HEK293 (cell line): ENCODE results near the gene LDLRAD2.

Experiments used
- CTCF ChIA-PET: fragments of 350-600 bp; formaldehyde crosslinking; extraction: SDS; loops from one replicate; lab custom pipeline; 2021; ENCODE audit warnings: antibody characterized with exemption; lab: Yijun Ruan, JAX
- POLR2A ChIA-PET: fragments of 300-600 bp; formaldehyde crosslinking; extraction: SDS; loops from one replicate; lab custom pipeline; 2020; ENCODE audit warnings: antibody characterized with exemption, inconsistent platforms; lab: Yijun Ruan, JAX
- H3K27ac ChIP-seq: fragments of 200-500 bp; sonication (Bioruptor generic); 2 replicates; pipeline ENCODE4 v1.5.1; 2014; ENCODE audit warnings: low read depth, low read length, control low read depth, inconsistent platforms; ENCODE audit errors: extremely low read depth
- H3K36me3 ChIP-seq, 2 experiments: fragments of 200-500 bp in 1 of 2; sonication (Bioruptor generic) in 1 of 2; 1 replicate in 1 of 2; 2 replicates in 1 of 2; pipeline ENCODE4 v1.5.1; 2014 to 2017; ENCODE audit warnings: inconsistent platforms in 2 of 2, low read length in 2 of 2; ENCODE audit not compliant: control insufficient read depth in 2 of 2, insufficient read depth in 1 of 2
- H3K4me1 ChIP-seq: fragments of 200-500 bp; sonication (Bioruptor generic); 2 replicates; pipeline ENCODE4 v1.5.1; 2014; ENCODE audit warnings: mild to moderate bottlenecking, low read length, inconsistent platforms; ENCODE audit not compliant: control insufficient read depth, insufficient read depth
- H3K4me3 ChIP-seq: 2 replicates; pipeline ENCODE4 v1.5.1; 2011; ENCODE audit warnings: low read depth, mild to moderate bottlenecking, control low read depth, low read length, moderate library complexity
- H3K9me3 ChIP-seq: fragments of 200-500 bp; sonication (Bioruptor generic); 2 replicates; pipeline ENCODE4 v1.5.1; 2014; ENCODE audit warnings: low read depth, low read length, inconsistent platforms; ENCODE audit not compliant: control insufficient read depth, insufficient read depth
- SALL2 ChIP-seq: fragments of 450-650 bp; formaldehyde crosslinking; IDR thresholded peaks from 2 replicates; pipeline ENCODE4 v1.5.0; 2017; ENCODE audit warnings: missing biosample characterization, mild to moderate bottlenecking, missing genetic modification characterization, borderline replicate concordance
- SP3 ChIP-seq: fragments of 450-650 bp; formaldehyde crosslinking; IDR thresholded peaks from 2 replicates; pipeline ENCODE4 v1.5.1; 2016; ENCODE audit warnings: missing biosample characterization, missing genetic modification characterization
- ZBTB48 ChIP-seq: fragments of 450-650 bp; formaldehyde crosslinking; IDR thresholded peaks from 2 replicates; pipeline ENCODE4 v1.5.1; 2016; ENCODE audit warnings: missing biosample characterization, missing genetic modification characterization
- ZNF132 ChIP-seq: fragments of 450-650 bp; formaldehyde crosslinking; IDR thresholded peaks from 2 replicates; pipeline ENCODE4 v1.5.1; 2017; ENCODE audit warnings: missing biosample characterization, missing genetic modification characterization, borderline replicate concordance
- ZNF19 ChIP-seq: fragments of 450-650 bp; formaldehyde crosslinking; IDR thresholded peaks from 2 replicates; pipeline ENCODE4; 2016; ENCODE audit warnings: missing biosample characterization, missing genetic modification characterization, low read depth
- ZNF324 ChIP-seq: fragments of 450-650 bp; formaldehyde crosslinking; IDR thresholded peaks from 2 replicates; pipeline ENCODE4 v1.5.1; 2016; ENCODE audit warnings: missing biosample characterization, missing genetic modification characterization
- ZNF404 ChIP-seq: fragments of 450-650 bp; formaldehyde crosslinking; IDR thresholded peaks from 2 replicates; pipeline ENCODE4 v1.5.1; 2017; ENCODE audit warnings: missing biosample characterization, missing genetic modification characterization
- ZNF548 ChIP-seq: fragments of 450-650 bp; formaldehyde crosslinking; IDR thresholded peaks from 2 replicates; pipeline ENCODE4 v1.5.1; 2016; ENCODE audit warnings: missing biosample characterization, missing genetic modification characterization
- ZNF623 ChIP-seq: fragments of 450-650 bp; formaldehyde crosslinking; IDR thresholded peaks from 2 replicates; pipeline ENCODE4 v1.5.1; 2016; ENCODE audit warnings: missing biosample characterization, missing genetic modification characterization
- ZNF664 ChIP-seq: fragments of 450-650 bp; formaldehyde crosslinking; IDR thresholded peaks from 2 replicates; pipeline ENCODE4 v1.5.1; 2016; ENCODE audit warnings: missing biosample characterization, missing genetic modification characterization
- ZNF707 ChIP-seq: fragments of 450-650 bp; formaldehyde crosslinking; IDR thresholded peaks from 2 replicates; pipeline ENCODE4 v1.5.1; 2016; ENCODE audit warnings: missing biosample characterization, missing genetic modification characterization
- ZNF776 ChIP-seq: fragments of 450-650 bp; formaldehyde crosslinking; IDR thresholded peaks from 2 replicates; pipeline ENCODE4 v1.5.0; 2017; ENCODE audit warnings: missing biosample characterization, missing genetic modification characterization, borderline replicate concordance
- ZNF785 ChIP-seq: fragments of 450-650 bp; formaldehyde crosslinking; IDR thresholded peaks from 2 replicates; pipeline ENCODE4 v1.5.1; 2016; ENCODE audit warnings: missing biosample characterization, missing genetic modification characterization
- ZNF791 ChIP-seq: fragments of 450-650 bp; formaldehyde crosslinking; IDR thresholded peaks from 2 replicates; pipeline ENCODE4 v1.5.1; 2016; ENCODE audit warnings: missing biosample characterization, missing genetic modification characterization
- ZSCAN16 ChIP-seq: fragments of 450-650 bp; formaldehyde crosslinking; IDR thresholded peaks from 2 replicates; pipeline ENCODE4 v1.5.1; 2016; ENCODE audit warnings: missing biosample characterization, missing genetic modification characterization
- TF ChIP-seq, protein P1 (sequence below): fragments of 450-650 bp; formaldehyde crosslinking; optimal IDR thresholded peaks from 2 replicates; pipeline ENCODE3; 2016; ENCODE audit warnings: missing biosample characterization, mild to moderate bottlenecking, missing genetic modification characterization
- TF ChIP-seq, protein P2 (sequence below): fragments of 450-650 bp; formaldehyde crosslinking; IDR thresholded peaks from 2 replicates; pipeline ENCODE4 v1.5.1; 2016; ENCODE audit warnings: missing biosample characterization, missing genetic modification characterization, borderline replicate concordance
- TF ChIP-seq, protein P3 (sequence below): fragments of 450-650 bp; formaldehyde crosslinking; IDR thresholded peaks from 2 replicates; pipeline ENCODE4 v1.5.1; 2016; ENCODE audit warnings: missing biosample characterization, missing genetic modification characterization

LDLRAD2 gene

DNA sequence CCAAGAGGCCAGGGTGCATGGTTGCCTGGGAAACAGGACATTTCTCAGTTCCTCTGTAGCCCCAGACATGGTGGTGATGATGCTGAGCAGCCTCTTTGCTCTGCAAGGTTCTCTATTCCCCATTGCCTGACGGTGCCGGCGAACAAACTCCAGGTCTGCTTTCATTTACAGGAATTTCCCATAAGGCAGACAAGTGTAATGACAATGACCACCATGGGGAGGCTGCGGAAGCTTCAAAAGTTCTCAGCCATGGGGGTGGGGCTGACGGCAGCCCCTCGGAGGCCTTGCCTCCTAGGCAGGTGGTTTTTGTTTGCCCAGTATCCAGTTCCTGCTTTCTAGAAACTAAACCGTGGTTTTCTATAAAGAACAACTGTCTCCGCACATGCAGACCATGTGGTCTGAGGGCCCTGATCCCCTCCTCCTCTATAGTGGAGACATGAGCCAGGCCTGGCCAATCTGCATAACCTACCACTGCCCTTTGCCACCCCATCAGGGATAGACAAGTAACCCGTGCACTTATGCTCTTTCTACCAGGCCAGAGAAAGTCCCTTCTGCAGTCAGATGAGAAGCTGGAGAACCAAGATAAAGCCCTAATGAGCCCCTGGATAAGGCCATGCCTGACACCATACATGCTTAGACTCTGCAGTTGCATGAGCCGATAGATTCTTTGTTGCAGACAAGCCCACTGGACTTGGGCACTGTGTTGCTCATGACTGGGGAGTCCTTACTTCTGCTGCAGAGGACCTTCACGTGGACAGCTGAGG is 54.1 kb downstream of the LDLRAD2 start:
- H3K9me3 ChIP-seq = no peaks in the 10 kb centered on the region
- no peak for TF ChIP-seq ZSCAN16
- no peak for TF ChIP-seq ZNF664 (tag by site-specific recombination)
- TF ChIP-seq, protein P1, sequence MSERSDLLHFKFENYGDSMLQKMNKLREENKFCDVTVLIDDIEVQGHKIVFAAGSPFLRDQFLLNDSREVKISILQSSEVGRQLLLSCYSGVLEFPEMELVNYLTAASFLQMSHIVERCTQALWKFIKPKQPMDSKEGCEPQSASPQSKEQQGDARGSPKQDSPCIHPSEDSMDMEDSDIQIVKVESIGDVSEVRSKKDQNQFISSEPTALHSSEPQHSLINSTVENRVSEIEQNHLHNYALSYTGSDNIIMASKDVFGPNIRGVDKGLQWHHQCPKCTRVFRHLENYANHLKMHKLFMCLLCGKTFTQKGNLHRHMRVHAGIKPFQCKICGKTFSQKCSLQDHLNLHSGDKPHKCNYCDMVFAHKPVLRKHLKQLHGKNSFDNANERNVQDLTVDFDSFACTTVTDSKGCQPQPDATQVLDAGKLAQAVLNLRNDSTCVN (tag by site-specific recombination) = no peak
- TF ChIP-seq ZBTB48 = no peak
- no peak for TF ChIP-seq ZNF707 (tag by site-specific recombination)
- TF ChIP-seq ZNF132 (tag by site-specific recombination) = no peak
- POLR2A ChIA-PET = interaction anchor here (1.0 kb wide), 1 partner anchor 8 kb away, joined by 4 read pairs; no protein-coding TSS in a partner anchor
- no peaks in the 10 kb centered on the region for H3K4me1 ChIP-seq
- H3K27ac ChIP-seq = no peak overlapping the region
- CTCF ChIA-PET = interaction anchor here (1.1 to 1.2 kb wide), 2 partner anchors 9 to 97 kb away, joined by 5 to 6 read pairs; no protein-coding TSS in a partner anchor
- H3K36me3 ChIP-seq = peaks cover 0 to 34% of the 10 kb centered on the region in 2 experiments; a peak in 1 of 3 replicates
- H3K4me3 ChIP-seq = no peak overlapping the region

DNA sequence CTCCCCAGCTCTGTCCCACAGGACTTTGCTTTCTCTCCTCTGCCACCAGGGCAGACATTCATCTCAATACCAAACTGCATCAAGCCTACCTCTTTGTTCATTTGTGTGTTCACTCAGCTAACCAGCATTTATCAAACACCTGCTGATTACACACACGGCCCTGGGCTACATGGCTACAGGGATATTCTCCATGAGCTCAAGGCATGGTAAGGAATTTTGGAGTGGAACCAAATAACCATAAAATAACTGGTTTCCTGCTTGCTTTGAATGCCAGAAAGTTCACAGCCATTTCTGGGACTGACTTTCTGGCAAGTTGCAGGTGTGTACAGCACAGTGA is 54.6 kb downstream of the LDLRAD2 start:
- TF ChIP-seq ZNF404 (tag by site-specific recombination) = no peak
- TF ChIP-seq, protein P2, sequence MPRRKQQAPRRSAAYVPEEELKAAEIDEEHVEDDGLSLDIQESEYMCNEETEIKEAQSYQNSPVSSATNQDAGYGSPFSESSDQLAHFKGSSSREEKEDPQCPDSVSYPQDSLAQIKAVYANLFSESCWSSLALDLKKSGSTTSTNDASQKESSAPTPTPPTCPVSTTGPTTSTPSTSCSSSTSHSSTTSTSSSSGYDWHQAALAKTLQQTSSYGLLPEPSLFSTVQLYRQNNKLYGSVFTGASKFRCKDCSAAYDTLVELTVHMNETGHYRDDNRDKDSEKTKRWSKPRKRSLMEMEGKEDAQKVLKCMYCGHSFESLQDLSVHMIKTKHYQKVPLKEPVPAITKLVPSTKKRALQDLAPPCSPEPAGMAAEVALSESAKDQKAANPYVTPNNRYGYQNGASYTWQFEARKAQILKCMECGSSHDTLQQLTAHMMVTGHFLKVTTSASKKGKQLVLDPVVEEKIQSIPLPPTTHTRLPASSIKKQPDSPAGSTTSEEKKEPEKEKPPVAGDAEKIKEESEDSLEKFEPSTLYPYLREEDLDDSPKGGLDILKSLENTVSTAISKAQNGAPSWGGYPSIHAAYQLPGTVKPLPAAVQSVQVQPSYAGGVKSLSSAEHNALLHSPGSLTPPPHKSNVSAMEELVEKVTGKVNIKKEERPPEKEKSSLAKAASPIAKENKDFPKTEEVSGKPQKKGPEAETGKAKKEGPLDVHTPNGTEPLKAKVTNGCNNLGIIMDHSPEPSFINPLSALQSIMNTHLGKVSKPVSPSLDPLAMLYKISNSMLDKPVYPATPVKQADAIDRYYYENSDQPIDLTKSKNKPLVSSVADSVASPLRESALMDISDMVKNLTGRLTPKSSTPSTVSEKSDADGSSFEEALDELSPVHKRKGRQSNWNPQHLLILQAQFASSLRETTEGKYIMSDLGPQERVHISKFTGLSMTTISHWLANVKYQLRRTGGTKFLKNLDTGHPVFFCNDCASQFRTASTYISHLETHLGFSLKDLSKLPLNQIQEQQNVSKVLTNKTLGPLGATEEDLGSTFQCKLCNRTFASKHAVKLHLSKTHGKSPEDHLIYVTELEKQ (tag by site-specific recombination) = no peak
- TF ChIP-seq, protein P1 (tag by site-specific recombination) = no peak
- TF ChIP-seq ZNF548 (tag by site-specific recombination) = no peak
- no peak for TF ChIP-seq ZNF776 (tag by site-specific recombination)
- TF ChIP-seq SALL2 (tag by site-specific recombination) = no peak
- TF ChIP-seq ZNF19 (tag by site-specific recombination) = no peak
- TF ChIP-seq ZNF324 = no peak
- TF ChIP-seq ZNF785 (tag by site-specific recombination) = no peak
- TF ChIP-seq, protein P3, sequence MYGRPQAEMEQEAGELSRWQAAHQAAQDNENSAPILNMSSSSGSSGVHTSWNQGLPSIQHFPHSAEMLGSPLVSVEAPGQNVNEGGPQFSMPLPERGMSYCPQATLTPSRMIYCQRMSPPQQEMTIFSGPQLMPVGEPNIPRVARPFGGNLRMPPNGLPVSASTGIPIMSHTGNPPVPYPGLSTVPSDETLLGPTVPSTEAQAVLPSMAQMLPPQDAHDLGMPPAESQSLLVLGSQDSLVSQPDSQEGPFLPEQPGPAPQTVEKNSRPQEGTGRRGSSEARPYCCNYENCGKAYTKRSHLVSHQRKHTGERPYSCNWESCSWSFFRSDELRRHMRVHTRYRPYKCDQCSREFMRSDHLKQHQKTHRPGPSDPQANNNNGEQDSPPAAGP (tag by site-specific recombination) = no peak
- TF ChIP-seq ZNF623 (tag by site-specific recombination) = no peak
- TF ChIP-seq ZNF791 = no peak
- TF ChIP-seq SP3 (tag by site-specific recombination) = no peak
- POLR2A ChIA-PET = interaction anchor here (1.0 kb wide), 1 partner anchor 9 kb away, joined by 4 read pairs; no protein-coding TSS in a partner anchor
- H3K27ac ChIP-seq = no peak overlapping the region
- no peak overlapping the region for H3K4me3 ChIP-seq
- peaks cover 0 to 31% of the 10 kb centered on the region in 2 experiments; a peak in 1 of 3 replicates for H3K36me3 ChIP-seq
- H3K4me1 ChIP-seq = no peaks in the 10 kb centered on the region
- H3K9me3 ChIP-seq = no peaks in the 10 kb centered on the region
- CTCF ChIA-PET = interaction anchor here (0.6 to 1.2 kb wide), 3 partner anchors 10 to 100 kb away, joined by 3 to 6 read pairs (median 5); no protein-coding TSS in a partner anchor
